ENCODE results near the gene DCAF12.
"Not testable (repeated sequence)": the region's sequence is repeated elsewhere in the genome, so short reads cannot be mapped to it uniquely, and the experiment has no call there.

The DCAF12 gene

GRCh38 chr9:34126207-34127034 is at the start of gene DCAF12:
DCAF12 (minus strand) TSS chr9:34126698; CDS start chr9:34126431, 267 bp downstream.
- peak; percentile 94 for DNase-seq

GRCh38 chr9:34176089-34176488 is 49.6 kb upstream of the DCAF12 start:
- no peak for DNase-seq

GRCh38 chr9:34171753-34172535 is 45.4 kb upstream of the DCAF12 start:
- DNase-seq, result no peak

GRCh38 chr9:34170237-34170991 is 43.9 kb upstream of the DCAF12 start:
- no peak for DNase-seq

- no peak for DNase-seq
These were observed 42.6 kb upstream of the DCAF12 start for GRCh38 chr9:34169125-34169524.

GRCh38 chr9:34163434-34163833 is 36.9 kb upstream of the DCAF12 start:
- no peak for DNase-seq

- peak; percentile 39 for DNase-seq
These were observed 31.9 kb upstream of the DCAF12 start for GRCh38 chr9:34158362-34158869.

- DNase-seq, result no peak
These were observed 31.4 kb upstream of the DCAF12 start for GRCh38 chr9:34157898-34158297.

GRCh38 chr9:34157318-34157717 is 30.8 kb upstream of the DCAF12 start:
- no peak for DNase-seq

GRCh38 chr9:34154057-34154456 is 27.6 kb upstream of the DCAF12 start:
- no peak for DNase-seq

- DNase-seq, result no peak
These were observed 24.9 kb upstream of the DCAF12 start for GRCh38 chr9:34151398-34151797.

GRCh38 chr9:34145165-34145564 is 18.7 kb upstream of the DCAF12 start:
- no peak for DNase-seq

- no peak for DNase-seq
These were observed 16.6 kb upstream of the DCAF12 start for GRCh38 chr9:34143116-34143515.

GRCh38 chr9:34140853-34141252 is 14.4 kb upstream of the DCAF12 start:
- DNase-seq, result no peak

- no peak for DNase-seq
These were observed 13.1 kb upstream of the DCAF12 start for GRCh38 chr9:34139477-34140146.

- not testable (repeated sequence) for DNase-seq
These were observed 12.1 kb upstream of the DCAF12 start for GRCh38 chr9:34138644-34139043.

GRCh38 chr9:34134521-34134920 is 8.0 kb upstream of the DCAF12 start:
- no peak for DNase-seq

GRCh38 chr9:34133436-34133949 is 7.0 kb upstream of the DCAF12 start:
- no peak for DNase-seq

GRCh38 chr9:34131571-34131970 is 5.1 kb upstream of the DCAF12 start:
- no peak for DNase-seq

GRCh38 chr9:34127035-34127948 is 794 bp upstream of the DCAF12 start:
- DNase-seq, result no peak

GRCh38 chr9:34125681-34126206 is 754 bp downstream of the DCAF12 start:
- DNase-seq, result no peak
